DND-41 (cell line): Measurements from ENCODE around the gene NRDC.

Experiments used
- ATAC-seq: fragments of 200-7000 bp; cut with Tn5 transposase; 3 replicates; pipeline ENCODE4 v1.9.1; 2021; ENCODE audit warnings: low read depth; ENCODE audit not compliant: insufficient read depth
- DNase-seq: peaks from one replicate; pipeline ENCODE4 v3.0.0-alpha.2; 2020
- H2AFZ ChIP-seq: 2 replicates; pipeline ENCODE4 v1.6.0; 2012; ENCODE audit warnings: low read depth, low read length
- H3K27ac ChIP-seq: 2 replicates; pipeline ENCODE4 v1.5.1; 2012; ENCODE audit warnings: low read length, inconsistent platforms
- H3K27me3 ChIP-seq: fragments of 200-600 bp; sonication (generic); 2 replicates; pipeline ENCODE4 v1.6.0; 2012; ENCODE audit warnings: low read length, mild to moderate bottlenecking, inconsistent platforms; ENCODE audit not compliant: insufficient read depth, poor library complexity
- H3K36me3 ChIP-seq: 2 replicates; pipeline ENCODE4 v1.5.1; 2012; ENCODE audit warnings: low read length, inconsistent platforms; ENCODE audit not compliant: insufficient read depth
- H3K4me1 ChIP-seq: 2 replicates; pipeline ENCODE4 v1.5.1; 2012; ENCODE audit warnings: mild to moderate bottlenecking, low read length; ENCODE audit not compliant: insufficient read depth
- H3K4me2 ChIP-seq: 2 replicates; pipeline ENCODE4 v1.6.0; 2012; ENCODE audit warnings: mild to moderate bottlenecking, moderate library complexity, low read length, inconsistent platforms; ENCODE audit not compliant: insufficient read depth
- H3K4me3 ChIP-seq, 2 experiments: fragments of 200-600 bp in 1 of 2; shearing (Covaris generic) in 1 of 2; 2 replicates each; pipeline ENCODE4 v1.5.1; 2012 to 2016; ENCODE audit warnings: inconsistent platforms in 2 of 2, low read length in 2 of 2, mild to moderate bottlenecking in 2 of 2, low read depth in 1 of 2, moderate library complexity in 1 of 2
- H3K79me2 ChIP-seq: 2 replicates; pipeline ENCODE4 v1.6.0; 2012; ENCODE audit warnings: low read length, inconsistent platforms; ENCODE audit not compliant: insufficient read depth
- H3K9ac ChIP-seq: 2 replicates; pipeline ENCODE4 v1.6.0; 2012; ENCODE audit warnings: low read depth, mild to moderate bottlenecking, inconsistent platforms, low read length, moderate library complexity
- H3K9me3 ChIP-seq: 2 replicates; pipeline ENCODE4 v1.5.1; 2012; ENCODE audit warnings: low read length, moderate library complexity, mild to moderate bottlenecking, inconsistent platforms; ENCODE audit not compliant: insufficient read depth, severe bottlenecking
- H4K20me1 ChIP-seq: 2 replicates; pipeline ENCODE4 v1.6.0; 2012; ENCODE audit warnings: low read length; ENCODE audit not compliant: insufficient read depth
- CTCF ChIP-seq: IDR thresholded peaks from 2 replicates; pipeline ENCODE4 v1.5.1; 2012; ENCODE audit warnings: borderline replicate concordance, low read length, moderate library complexity, mild to moderate bottlenecking; ENCODE audit not compliant: poor library complexity, severe bottlenecking; ENCODE audit errors: extremely low read depth
- EZH2 ChIP-seq: IDR thresholded peaks from 3 replicates; pipeline ENCODE4 v1.6.1; 2012; ENCODE audit warnings: borderline replicate concordance, low read depth, mild to moderate bottlenecking, moderate library complexity, low read length, inconsistent platforms; ENCODE audit not compliant: severe bottlenecking

The NRDC gene

DNA sequence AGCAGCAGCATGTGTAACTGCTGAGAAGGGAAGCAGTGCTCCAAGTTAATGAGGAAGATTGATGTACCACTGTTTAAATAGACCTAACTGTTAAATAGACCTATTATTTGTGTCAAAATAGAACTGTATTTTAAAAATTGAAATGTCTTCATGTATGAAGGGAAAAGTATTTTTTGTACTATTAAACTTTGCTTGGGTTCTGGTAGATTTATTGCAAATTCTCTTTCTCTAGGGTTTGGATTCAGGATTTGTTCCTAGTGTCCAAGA lies 133.3 kb downstream of the NRDC start:
- Histone ChIP-seq H2AFZ (no peak overlapping the region), H3K36me3 (no peaks in the 10 kb centered on the region), H3K27ac (no peak overlapping the region), H3K4me3 (no peak overlapping the region), H3K4me1 (no peaks in the 10 kb centered on the region), H3K9me3 (no peaks in the 10 kb centered on the region), H3K27me3 (no peaks in the 10 kb centered on the region), H3K4me2 (no peak overlapping the region), H3K9ac (no peak overlapping the region), H4K20me1 (no peaks in the 10 kb centered on the region), H3K79me2 (no peaks in the 10 kb centered on the region)
- TF ChIP-seq CTCF, result no peak
- no peak for TF ChIP-seq EZH2
- DNase-seq, result no peak
- ATAC-seq, result no peak

DNA sequence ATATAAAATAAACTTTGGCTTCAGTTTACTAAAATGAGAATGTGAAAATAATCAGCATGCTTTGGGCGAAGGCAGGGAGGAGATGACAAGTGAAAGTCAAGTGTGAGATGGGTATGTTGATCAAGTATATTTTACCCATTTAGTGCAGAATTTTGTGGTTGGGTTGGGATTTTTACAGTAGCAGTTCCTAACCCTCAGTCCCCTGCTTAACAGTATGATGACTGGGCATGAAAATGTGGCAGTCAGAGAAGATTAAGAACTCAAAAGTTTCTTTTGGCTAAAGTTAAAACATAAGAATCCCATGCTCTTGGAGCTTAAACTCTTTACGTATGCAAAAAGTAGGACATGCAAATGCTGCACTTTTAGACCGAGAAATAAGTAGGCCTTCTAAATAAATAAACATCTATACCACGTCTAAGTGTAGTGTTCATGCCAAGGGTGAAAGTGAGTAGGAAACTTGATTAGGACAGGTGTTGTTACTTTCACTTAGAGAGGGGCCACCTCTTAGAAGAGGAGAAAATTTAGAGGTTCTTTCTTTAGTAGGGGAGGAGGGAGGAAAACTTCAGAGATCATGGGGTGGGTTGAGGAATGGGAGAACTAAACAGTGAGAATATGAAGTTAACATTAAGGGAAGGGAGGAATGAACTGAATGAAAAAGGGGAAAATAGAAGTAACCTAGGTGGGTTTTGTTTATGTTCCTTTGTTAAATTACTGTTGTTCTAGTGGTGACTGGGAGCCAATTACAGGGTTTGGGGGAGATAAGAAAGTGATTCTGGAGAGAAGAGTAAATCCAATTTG lies 133.8 kb downstream of the NRDC start:
- no peak for TF ChIP-seq CTCF
- no peak for TF ChIP-seq EZH2
- H3K27ac ChIP-seq, result no peak overlapping the region
- DNase-seq (no peak), ATAC-seq (no peak)
- no peak overlapping the region for H3K4me2 ChIP-seq
- no peak overlapping the region for H3K4me3 ChIP-seq
- H3K79me2 ChIP-seq, result no peaks in the 10 kb centered on the region
- H3K4me1 ChIP-seq, result no peaks in the 10 kb centered on the region
- no peak overlapping the region for H3K9ac ChIP-seq
- H2AFZ ChIP-seq, result no peak overlapping the region
- no peaks in the 10 kb centered on the region for H3K36me3 ChIP-seq
- no peaks in the 10 kb centered on the region for H3K9me3 ChIP-seq
- H3K27me3 ChIP-seq, result no peaks in the 10 kb centered on the region
- H4K20me1 ChIP-seq, result no peaks in the 10 kb centered on the region

DNA sequence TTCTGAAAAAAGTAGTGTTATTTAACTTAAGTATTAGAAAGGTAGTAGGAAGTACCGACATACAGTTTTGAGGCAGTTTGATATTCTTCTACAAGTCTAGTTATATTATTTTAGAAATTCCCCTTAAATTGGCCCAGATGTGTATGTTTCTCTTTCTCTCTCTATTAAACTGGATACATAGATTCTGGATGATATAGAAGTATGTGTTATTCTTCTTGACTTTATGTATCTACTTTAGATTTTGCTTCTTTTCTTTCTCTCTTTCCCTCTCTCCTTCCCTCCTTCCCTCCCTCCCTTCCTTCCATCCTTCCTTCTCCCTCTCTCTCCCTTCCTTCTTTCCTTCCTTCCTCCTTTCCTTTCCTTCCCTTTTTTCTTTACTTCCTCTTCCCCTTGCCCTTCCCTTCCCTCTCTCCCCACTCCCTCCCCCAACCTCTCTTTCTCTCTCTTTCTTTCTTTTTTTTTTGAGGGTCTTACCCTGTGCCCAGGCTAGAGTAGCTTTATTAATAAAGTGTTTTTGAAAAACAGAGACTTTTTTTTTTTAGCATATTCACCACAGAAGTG lies 137.3 kb downstream of the NRDC start:
- no peaks in the 10 kb centered on the region for H3K9me3 ChIP-seq
- TF ChIP-seq CTCF (no peak), EZH2 (no peak)
- H3K27ac ChIP-seq, result no peak overlapping the region
- DNase-seq (no peak), ATAC-seq (no peak)
- no peaks in the 10 kb centered on the region for H4K20me1 ChIP-seq
- H3K4me3 ChIP-seq, result no peak overlapping the region
- no peak overlapping the region for H2AFZ ChIP-seq
- H3K4me1 ChIP-seq, result no peaks in the 10 kb centered on the region
- no peak overlapping the region for H3K9ac ChIP-seq
- no peaks in the 10 kb centered on the region for H3K79me2 ChIP-seq
- H3K27me3 ChIP-seq, result no peaks in the 10 kb centered on the region
- no peak overlapping the region for H3K4me2 ChIP-seq
- H3K36me3 ChIP-seq, result no peaks in the 10 kb centered on the region

GRCh38 chr1:51740652-51741051 lies 137.9 kb downstream of the NRDC start:
- no peaks in the 10 kb centered on the region for H3K79me2 ChIP-seq
- H3K4me2 ChIP-seq, result no peak overlapping the region
- no peak overlapping the region for H3K4me3 ChIP-seq

More at GRCh38 chr1:51740652-51741051, 137.9 kb downstream of the NRDC start:
- H3K9ac ChIP-seq, result no peak overlapping the region
- TF ChIP-seq EZH2 (no peak), CTCF (no peak)
- H3K27ac ChIP-seq, result no peak overlapping the region
- DNase-seq (no peak), ATAC-seq (no peak)
- no peaks in the 10 kb centered on the region for H3K4me1 ChIP-seq
- no peak overlapping the region for H2AFZ ChIP-seq
- H4K20me1 ChIP-seq, result no peaks in the 10 kb centered on the region
- H3K36me3 ChIP-seq, result no peaks in the 10 kb centered on the region
- no peaks in the 10 kb centered on the region for H3K9me3 ChIP-seq
- H3K27me3 ChIP-seq, result no peaks in the 10 kb centered on the region
